DMS153 treated with DMSO at 0.1 percent for 48 hours (cell line): ENCODE measurements around the gene RAI1.

Experiments used
- DNase-seq: peaks from one replicate; lab custom pipeline; 2025; ENCODE audit not compliant: unreplicated experiment; lab: John Stamatoyannopoulos, UW

Gene RAI1

GRCh38 chr17:17730250-17730935 is 49.1 kb downstream of the RAI1 start:
- DNase-seq: no peak

DNA sequence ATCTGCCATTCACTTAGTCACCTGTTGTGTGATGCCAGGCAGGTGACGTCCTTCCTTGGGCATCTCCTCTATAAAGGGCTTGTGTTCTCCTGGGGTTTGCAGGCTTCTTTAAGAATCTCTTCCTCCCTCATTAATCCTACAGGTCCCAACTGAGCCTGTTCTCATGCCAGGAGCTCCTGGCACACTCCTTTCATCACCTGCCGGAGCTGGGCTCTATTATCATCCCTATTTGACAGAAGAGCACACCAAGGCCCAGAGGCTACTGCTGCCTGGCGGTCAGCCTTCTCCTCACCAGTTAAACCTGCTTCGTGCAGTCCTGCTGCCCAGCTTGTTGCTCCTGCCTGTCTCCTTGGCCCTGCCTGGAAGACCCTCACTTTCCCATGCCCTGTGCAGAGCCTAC is 51.2 kb downstream of the RAI1 start:
- DNase-seq: no peak

DNA sequence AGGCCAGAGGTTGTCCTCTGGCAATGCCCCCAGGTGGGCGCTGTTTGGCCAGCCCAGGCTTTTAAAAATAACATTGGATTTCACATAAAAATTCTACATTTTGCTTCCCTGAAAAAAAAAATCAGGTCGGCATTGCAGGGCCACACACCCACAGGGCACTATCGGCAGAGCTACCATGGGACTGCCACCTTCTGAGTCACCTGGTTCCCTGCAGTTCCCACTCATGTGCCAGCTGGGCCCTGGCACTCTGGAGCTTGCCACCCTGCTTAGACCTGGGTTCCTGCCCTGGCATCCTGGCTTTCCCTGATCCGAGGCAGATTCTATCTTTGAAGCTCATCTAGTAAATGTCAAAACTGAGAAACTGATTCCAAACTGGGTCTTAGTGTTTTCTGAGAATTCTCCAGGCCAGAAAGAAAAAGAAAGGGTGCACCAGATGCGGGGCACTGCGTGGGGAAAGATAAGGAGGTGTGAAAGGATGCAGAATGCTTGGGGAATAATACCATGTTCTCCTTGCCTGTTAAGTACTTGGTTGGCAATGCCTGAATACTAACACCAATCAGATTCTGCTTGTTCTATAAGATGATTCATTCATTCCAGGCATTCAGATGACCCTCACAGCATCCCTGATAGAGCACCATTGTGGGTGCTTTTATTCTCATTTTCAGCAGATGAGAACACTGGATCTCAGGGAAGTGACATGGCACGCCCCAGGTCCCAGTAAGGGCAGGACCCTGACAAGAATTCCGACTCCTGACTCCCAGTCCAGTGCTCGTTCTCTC is 51.8 kb downstream of the RAI1 start:
- DNase-seq: no peak

DNA sequence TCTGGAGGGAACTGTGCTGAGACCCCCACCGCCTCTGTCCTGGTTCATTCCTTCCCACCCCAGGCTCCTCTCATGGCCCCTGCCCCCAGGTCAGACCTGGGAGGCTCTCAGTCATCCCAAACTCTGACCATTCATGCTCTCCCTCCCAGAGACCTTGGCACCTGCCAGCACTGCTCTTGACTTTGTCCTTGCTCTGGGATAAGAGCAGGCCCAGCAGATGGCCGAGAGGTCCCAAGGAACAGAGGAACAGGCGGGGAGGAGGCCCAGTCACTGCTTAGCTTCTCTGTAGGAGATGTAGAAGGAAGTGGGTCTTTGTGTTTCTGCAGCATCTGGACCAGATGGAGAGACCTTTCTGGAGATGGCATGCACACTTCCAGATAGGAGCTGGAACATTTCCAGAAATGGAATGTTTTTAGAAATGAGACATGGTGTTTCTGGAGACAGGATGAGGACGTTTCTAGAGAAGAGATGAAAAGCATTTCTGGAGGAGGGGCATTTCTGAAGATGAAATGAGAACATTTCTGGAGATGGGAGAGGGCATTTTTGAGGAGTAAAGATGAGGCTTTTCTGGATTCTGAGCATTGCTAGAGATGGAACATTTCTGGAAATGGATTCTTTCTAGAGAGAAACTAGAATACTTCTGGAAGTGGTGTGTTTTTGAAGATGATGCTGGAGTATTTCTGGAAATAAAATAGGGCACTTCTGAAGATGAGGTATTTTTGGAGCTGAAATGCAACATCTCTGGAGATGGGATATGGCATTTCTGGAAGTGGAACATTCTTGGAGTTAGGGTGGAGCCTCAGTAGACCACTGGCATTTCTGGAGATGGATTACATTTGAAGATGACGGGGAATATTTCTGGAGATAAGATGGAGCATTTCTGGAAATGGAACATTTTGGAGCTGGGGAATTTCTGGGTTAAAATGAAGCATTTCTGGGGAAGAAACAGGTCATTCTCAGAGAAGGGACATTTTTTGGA is 55.2 kb downstream of the RAI1 start:
- no peak for DNase-seq

DNA sequence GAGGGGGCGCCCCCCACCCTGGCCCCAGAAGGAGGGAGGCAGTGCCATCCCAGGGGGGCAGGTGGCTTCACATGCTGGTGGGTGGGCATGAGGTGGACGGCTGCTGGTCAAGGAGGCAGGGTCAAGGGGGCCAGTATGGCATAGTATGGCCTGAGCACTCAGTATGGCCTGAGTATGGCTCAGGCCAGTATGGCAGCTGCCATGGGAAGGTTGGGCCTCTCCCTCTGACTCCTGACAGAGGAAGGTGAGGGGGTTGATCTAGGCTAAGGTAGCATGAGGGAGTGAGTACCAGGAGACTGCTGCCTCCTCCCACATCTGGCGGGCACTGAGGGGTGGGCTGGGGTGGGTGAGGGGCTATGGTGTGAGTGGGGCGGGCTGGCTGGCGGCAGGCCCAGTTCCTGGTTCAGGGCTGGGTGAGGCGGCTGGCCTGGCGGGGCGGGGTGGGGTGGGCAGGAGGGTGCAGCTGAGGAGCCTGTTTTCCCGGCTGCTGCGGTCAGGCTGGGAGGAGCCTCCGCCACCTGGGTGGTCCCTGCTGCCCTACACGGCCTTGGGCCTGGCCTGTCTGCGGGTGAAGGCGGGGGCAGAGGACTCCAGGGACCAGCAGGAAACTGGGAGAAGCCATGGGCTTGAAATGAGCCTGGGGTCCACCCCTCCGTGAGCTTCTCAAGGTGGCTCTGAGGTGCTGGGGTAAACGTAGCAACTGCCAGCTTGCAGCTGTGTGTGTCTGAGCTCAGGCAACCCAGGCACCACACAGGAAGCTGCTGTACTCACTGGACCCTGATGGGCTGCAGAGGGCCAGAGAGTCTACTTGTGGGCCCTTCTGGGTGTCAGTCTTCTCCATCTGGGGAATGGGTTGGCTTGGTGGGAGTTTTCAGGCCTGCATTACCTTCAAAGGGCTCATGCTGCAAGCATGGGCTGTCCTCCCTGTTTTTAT is 57.0 kb downstream of the RAI1 start:
- no peak for DNase-seq

DNA sequence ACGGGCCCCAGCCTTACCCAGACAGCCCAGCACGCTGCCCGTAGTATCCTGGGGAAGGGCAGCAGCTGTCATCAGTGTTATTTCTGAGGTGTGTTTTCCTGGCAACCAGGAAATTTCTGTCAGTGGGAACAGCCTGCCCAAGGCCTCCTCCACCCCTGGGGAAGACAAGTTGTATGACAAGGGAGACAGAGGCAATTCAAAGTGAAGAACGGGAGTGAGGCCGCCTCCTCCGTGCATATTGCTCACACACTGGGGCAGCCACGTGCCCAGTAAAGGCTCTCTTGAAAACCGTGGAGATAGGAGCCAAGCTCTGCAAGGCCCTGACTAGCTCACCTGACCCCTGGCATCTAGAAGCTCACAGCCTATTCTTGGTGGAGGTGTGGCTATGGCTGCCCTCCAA is 57.6 kb downstream of the RAI1 start:
- DNase-seq: no peak

DNA sequence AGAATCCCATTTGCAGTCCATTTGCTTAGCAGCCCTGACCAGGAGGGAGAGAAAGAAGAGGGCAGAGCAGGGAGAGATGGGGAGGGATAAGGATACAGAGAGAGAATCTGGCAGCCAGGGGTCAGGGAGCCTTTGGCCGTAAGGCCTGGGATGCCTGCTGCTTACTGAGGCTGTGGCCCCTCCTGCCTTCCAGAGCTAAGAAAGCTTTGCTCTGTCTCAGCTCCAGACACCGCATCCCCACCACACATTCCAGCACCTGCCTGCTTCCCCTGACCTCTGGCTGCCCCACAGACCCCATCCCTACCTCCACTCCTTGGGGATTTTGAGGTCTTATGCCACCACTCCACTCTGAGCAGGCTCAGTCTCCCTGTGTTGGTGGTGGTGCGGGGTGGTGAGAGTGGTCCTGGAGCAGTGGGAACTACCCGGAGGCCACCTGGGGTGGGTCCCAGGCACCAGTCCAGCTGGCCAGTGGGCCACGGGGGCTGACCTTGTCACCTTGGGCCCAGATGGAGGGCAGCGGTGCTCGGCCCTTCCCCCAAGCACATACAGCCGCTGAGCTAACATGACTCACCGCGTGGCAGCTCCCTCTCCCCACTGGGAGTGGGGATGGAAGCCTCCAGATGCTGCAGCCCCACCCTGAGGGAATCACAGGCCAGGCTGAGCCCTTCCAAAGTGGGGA is 58.3 kb downstream of the RAI1 start:
- no peak for DNase-seq

DNA sequence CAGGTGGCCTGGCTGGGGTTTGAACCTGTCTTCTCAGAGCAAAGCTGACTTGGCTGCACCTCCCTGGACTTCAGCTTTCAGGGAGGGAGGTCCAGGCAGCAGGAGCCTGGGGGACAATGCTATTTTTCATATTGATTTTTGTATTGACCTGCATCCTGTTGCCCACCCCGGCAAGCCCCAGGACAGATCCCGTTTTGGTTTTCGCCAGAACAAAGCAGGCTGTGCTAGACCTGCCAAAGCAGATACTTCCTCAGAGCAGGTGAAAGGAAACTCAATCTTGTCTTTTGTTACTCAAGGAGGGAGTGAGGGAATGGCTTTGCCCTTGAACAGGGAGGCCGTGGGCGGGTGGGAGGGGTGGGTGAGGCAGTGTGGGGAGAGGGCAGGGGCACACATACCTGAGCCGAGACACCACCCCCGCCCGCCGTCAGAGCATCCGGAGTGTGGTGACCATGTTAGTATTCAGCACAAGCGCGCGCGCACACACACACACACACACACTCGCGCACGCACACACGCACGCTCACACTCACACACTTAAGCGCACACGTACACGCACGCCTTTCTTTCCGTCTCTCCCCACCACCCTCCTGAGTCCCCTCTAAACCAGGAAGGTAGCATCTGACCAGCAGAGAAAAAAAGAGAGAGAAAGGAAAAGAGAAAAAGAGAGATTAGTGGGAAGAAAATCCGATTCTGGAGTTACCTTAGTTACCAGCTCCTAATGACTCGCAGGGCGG is 59.5 kb downstream of the RAI1 start:
- no peak for DNase-seq

GRCh38 chr17:17741349-17742023 is 60.2 kb downstream of the RAI1 start:
- no peak for DNase-seq

DNA sequence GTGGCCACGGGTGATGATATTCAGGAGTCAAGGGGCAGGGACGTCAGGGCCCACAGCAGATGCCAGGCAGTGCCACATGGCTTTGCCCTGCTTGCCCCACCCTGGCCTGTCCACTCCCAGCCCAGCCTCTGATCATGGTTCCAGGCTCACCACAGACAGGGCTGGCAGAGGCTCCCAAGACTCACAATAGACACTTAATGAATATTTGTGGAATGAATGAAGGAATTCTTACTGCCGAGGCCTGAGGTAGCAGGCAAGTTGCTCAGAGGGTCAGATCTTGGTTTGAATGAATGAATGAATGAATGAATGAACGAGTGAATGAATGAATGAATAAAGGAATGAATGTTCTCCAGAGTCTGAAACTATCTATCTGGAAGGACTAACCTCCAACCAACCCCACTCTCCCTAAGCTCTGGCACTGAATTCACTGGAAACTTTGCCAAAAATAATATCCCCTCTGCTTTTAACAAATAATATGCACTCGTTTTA is 60.9 kb downstream of the RAI1 start:
- DNase-seq: no peak

DNA sequence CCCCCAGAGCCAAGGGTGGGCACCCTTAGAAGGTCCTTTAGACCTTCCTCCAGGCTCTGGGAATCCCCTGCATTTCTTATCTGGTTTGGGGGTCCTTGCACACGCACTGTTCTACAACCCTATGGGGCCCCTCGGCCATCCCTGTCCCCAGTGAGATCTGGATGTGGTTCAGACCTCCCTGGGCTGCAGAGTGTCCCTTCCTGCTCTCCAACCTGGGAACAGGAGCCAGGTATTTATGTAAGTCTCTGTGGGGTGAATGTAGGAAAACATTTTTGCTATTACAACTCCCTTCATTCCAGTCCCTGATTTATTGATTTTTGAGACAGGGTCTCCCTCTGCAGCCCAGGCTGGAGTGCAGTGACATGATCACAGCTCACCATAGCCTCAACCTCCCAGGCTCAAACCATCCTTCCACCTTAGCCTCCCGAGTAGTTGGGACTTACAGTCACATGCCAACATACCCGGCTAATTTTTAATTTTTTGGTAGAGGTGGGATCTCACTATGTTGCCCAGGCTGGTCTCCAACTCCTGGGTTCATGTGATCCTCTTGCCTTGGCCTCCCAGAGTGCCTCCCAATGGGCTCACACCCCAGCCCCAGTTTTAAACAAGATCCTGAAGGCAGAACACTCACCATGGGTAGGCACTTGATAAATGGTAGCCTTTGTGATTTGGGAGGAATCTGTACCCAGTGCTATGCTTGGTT is 61.6 kb downstream of the RAI1 start:
- DNase-seq: no peak

DNA sequence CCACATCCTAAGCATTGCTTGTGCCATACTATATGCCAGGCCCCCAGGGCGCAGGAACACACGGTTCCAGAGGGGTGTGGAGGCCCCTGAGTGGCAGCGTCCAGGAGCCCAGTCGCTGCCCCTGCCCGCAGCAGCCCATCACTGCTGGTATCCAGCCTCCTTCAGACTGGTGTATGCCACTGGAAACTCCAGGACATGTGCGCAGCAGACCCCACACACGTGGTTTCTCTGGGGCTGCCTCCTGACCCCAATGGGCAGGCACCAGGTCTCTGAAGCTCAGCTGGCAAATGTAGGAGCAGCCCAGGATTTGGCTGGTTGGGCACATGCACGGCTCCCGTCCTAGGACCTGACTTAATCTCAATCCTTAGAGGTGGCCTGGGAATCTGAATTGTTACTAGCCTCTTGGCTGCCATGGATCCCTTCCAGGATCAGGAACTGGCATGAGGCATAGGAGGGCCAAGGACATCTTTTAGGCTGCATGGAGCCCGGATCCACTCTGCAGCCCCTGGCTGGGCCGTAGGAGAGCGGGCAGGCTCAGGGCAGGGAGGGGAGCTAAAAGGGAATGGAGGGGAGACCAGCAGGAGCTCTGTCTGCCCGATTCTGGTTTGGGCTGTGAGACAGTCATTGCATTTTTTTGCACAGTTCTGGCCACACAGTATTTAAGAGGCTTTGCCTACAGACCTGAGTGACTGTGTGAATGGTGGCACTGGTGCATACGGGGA is 62.3 kb downstream of the RAI1 start:
- DNase-seq: no peak

DNA sequence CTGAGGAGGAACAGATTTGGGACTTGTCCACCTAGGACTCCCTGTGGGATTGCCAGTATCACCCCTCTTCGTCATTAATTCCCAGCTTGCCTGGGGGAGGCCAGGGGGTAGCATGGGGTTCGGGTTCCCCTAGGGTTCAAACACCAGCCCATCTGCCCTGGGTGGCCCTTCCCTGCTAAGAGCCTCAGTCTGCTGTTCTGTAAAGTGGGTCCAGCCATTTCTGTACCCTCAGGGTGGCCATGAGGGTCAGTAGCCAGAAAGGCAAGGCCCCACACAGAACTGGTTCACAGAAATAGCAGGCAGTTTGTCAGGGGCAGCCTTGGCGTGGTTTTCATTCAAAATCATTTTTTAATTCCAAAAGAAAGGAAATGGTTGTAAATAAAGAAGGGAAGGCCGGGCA is 62.9 kb downstream of the RAI1 start:
- no peak for DNase-seq

GRCh38 chr17:17745476-17746455 is 64.5 kb downstream of the RAI1 start:
- no peak for DNase-seq

DNA sequence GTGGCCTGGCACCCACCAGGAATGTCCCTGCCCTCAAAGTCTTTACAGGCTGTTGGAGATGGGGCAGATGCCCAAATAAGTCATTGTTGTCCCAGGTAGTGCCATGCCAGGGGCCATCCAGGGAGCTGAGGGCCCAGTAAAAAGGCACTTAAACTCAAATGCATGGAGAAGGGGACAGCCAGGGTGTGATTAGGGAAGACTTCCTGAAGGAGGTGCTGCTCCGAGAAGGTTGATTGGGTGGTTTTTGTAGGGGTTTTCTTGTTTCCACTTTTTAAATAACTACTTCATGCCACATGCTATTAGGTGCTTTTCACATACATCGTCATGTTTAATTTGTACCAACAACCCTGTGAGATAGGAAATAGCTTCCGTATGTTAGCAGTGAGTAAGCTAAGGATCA is 66.9 kb downstream of the RAI1 start:
- DNase-seq: no peak

DNA sequence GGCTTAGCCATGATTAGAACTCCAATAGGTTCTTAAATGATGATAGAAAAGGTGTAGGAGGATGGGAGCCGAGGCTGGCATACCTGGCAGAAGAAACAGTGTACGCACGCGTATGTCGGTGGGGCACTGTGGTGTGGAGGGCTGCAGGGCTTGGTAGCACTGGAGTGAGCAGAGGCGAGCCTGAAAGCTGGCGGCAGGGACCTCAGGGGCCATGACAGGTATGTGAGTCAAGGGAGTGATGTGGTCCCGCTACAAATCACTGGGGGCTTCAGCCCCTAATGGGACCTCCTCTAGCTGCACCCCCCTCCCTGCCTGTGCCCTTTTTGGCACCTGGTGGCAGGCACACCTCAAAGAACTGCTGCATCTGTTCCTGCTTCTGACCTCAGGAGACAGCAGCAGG is 67.3 kb downstream of the RAI1 start:
- no peak for DNase-seq
